Lower leg skin (tissue), 3 donors: ENCODE measurements around the gene PNLDC1.

Source experiments
- CTCF ChIP-seq, 3 donors: fragments of 450-650 bp; IDR thresholded peaks; one replicate each; pipeline ENCODE4 v1.5.1; 2016; ENCODE audit warnings: antibody characterized with exemption in 3 of 3, mild to moderate bottlenecking in 3 of 3, moderate library complexity in 2 of 3
- POLR2A ChIP-seq, 2 donors: fragments of 450-650 bp; IDR thresholded peaks; one replicate each; pipeline ENCODE4 v1.6.1; 2016 to 2017; ENCODE audit warnings: antibody characterized with exemption in 2 of 2, mild to moderate bottlenecking in 1 of 2, moderate library complexity in 1 of 2

DNA sequence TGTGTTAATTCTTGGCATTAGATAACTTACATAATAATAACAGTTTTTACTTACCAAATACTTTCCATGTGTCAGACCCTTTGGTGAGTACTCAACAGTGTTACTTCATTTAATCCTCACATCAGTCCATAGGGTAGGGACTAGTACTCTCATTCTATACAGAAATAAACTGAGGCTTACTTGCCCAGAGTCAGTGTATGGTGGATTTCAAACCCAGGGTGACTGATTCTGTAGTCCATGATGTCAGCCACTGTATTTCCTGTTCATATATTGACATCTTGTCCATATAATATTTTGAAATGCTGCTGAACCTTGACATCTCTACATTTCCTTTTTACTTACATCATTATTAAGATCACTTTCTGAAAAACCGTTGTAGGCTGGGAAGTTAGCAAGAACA, 2.5 kb upstream of the PNLDC1 start:
- TF ChIP-seq CTCF (IDR thresholded peaks at IDR 0.05) (no peak), POLR2A (IDR thresholded peaks at IDR 0.05) (no peak)
